Activated CD4-positive, alpha-beta T cell treated with anti-CD3 and anti-CD28 coated beads, Interleukin-2, amount 10 ng/mL, durations not matched to agents 24 days and 14 days (primary cell): Measurements from ENCODE around the gene PKHD1. TPM values are rescaled to one million over a fixed set of nuclear protein-coding genes. Genes with fewer than 3 reads are reported as not detected.

Source experiments
- DNase-seq: peaks from one replicate; pipeline ENCODE4 v3.0.0; 2022
- H3K27ac Mint-ChIP-seq: one replicate; pipeline ENCODE4 v1.8.0; 2022; ENCODE audit warnings: mild to moderate bottlenecking, mixed read lengths
- H3K27me3 Mint-ChIP-seq: one replicate; pipeline ENCODE4 v1.8.0; 2022; ENCODE audit warnings: mixed read lengths
- H3K36me3 Mint-ChIP-seq: one replicate; pipeline ENCODE4 v1.8.0; 2022; ENCODE audit warnings: low read depth, mild to moderate bottlenecking, mixed read lengths
- H3K4me1 Mint-ChIP-seq: one replicate; pipeline ENCODE4 v1.8.0; 2021; ENCODE audit warnings: mixed read lengths
- H3K4me3 Mint-ChIP-seq: one replicate; pipeline ENCODE4 v1.8.0; 2022; ENCODE audit warnings: mild to moderate bottlenecking, moderate library complexity, mixed read lengths
- H3K9me3 Mint-ChIP-seq: one replicate; pipeline ENCODE4 v1.8.0; 2021; ENCODE audit warnings: mixed read lengths
- intact Hi-C: fragments of 100-400 bp; cut with micrococcal nuclease; formaldehyde crosslinking; loops from one replicate; pipeline ENCODE4 v1.15.1; 2023
- total RNA-seq: library from RNA; stranded (reverse); gene quantifications from 2 replicates; pipeline ENCODE4 v1.2.3, GENCODE V29; 2022

Gene PKHD1
- total RNA-seq, 1 donor from 2014 or later = not detected

DNA sequence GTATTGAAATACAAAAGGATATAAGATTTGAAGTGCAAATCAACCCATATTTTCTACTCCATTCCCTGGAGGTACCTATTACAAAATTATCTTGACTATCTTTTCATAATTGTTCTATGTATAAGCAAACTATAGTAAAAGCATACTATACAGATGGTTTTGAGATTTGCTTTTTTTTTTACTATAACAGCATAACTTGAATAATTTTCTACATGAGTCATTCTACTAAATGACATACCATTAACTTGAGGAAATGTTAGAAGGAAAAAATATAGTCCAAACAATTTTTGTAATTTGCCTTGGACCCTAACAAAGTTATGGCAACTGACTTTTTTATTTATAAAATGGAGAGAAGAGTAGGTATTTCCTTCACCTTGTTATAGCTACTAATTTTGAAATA lies 472.7 kb downstream of the PKHD1 start:
- Mint-ChIP-seq H3K4me1 (no peaks in the 10 kb centered on the region), H3K27ac (no peak overlapping the region), H3K9me3 (no peaks in the 10 kb centered on the region), H3K36me3 (no peaks in the 10 kb centered on the region), H3K27me3 (no peaks in the 10 kb centered on the region), H3K4me3 (no peak overlapping the region)
- no peak for DNase-seq
- intact Hi-C loops = no loop called here

DNA sequence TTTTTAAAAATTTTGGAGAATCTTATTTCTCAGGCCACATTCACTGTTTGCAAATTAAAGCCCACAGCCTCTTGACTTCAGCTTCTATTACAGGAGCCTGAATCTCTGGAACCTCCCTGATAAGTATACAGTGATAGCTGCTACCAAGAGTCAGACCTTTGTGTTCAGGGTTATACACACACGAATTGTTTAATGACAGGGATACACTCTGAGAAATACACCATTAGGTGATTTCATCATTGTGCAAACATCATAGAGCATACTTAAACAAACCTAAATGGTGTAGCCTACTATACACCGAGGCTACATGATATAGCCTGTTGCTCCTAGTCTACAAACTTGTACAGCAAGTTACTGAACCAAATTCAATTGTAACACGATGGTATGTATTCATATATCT lies 473.9 kb downstream of the PKHD1 start:
- Mint-ChIP-seq H3K4me3 (no peak overlapping the region), H3K4me1 (no peaks in the 10 kb centered on the region), H3K27me3 (no peaks in the 10 kb centered on the region), H3K9me3 (no peaks in the 10 kb centered on the region), H3K36me3 (no peaks in the 10 kb centered on the region), H3K27ac (no peak overlapping the region)
- intact Hi-C loops = no loop called here
- DNase-seq = no peak

DNA sequence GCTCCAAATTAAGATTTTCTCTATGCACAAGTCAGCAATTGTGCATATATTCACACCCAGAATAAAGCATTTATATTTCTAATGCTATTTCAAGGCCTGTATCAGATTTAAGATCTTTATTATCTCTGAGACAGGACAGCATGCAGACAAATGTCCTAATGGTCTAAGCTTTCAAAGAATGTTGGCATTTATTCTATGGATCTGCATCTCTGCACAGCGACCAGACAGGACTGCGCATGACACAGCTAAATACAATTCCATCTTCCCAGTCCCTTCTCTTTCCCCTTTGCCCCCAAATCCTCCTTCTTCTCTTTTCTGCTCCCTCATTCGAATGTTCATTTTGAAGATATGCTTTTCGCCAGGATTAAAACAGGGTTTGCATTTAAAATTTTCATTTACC lies 478.5 kb downstream of the PKHD1 start:
- H3K4me3 Mint-ChIP-seq = no peak overlapping the region
- no peaks in the 10 kb centered on the region for H3K4me1 Mint-ChIP-seq
- no peak for DNase-seq
- H3K36me3 Mint-ChIP-seq = no peaks in the 10 kb centered on the region
- H3K9me3 Mint-ChIP-seq = no peaks in the 10 kb centered on the region
- intact Hi-C loops = no loop called here
- H3K27me3 Mint-ChIP-seq = no peaks in the 10 kb centered on the region
- no peak overlapping the region for H3K27ac Mint-ChIP-seq

DNA sequence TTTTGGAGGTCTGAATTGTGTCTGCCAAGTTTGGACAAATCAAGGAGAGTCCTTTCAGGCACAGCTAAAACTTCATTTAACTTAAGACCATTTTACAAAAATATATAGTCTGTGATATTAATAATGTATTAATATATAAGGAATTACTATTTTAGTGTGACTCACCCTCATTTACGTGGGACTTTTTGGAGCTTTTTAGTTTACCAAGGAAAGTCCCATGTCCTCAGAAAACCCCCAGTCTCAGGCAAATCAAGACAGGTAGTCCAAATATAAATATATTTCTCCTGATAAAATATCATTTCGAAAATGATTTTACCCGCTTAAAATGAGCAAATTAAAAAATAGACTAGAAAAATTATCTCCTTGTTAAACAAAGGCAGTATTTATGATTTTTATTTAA lies 479.0 kb downstream of the PKHD1 start:
- DNase-seq = no peak
- no peaks in the 10 kb centered on the region for H3K4me1 Mint-ChIP-seq
- H3K4me3 Mint-ChIP-seq = no peak overlapping the region
- H3K27me3 Mint-ChIP-seq = no peaks in the 10 kb centered on the region
- H3K9me3 Mint-ChIP-seq = no peaks in the 10 kb centered on the region
- H3K36me3 Mint-ChIP-seq = no peaks in the 10 kb centered on the region
- no peak overlapping the region for H3K27ac Mint-ChIP-seq
- intact Hi-C loops = no loop called here

DNA sequence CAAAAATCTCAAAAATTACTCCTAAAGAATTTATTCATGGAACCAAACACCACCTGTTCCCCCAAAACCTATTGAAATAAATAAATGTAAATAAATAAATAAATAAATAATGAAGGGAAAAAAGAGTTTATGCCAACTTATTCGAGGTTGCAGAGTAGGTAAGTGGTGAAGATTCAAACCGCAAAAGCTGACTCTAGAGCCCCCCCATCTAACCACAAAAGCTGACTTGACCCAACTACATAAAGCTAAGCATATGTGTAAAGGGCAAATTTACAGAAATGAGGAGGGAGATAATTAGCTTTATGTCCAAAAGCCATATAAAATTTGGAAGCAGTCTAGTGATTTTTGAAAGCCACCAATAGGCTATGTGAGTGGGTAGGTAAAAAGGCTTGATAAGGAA lies 486.9 kb downstream of the PKHD1 start:
- Mint-ChIP-seq H3K4me1 (no peaks in the 10 kb centered on the region), H3K36me3 (no peaks in the 10 kb centered on the region), H3K27ac (no peak overlapping the region), H3K27me3 (no peaks in the 10 kb centered on the region), H3K9me3 (peaks cover 9% of the 10 kb centered on the region), H3K4me3 (no peak overlapping the region)
- no peak for DNase-seq
- intact Hi-C loops = no loop called here

DNA sequence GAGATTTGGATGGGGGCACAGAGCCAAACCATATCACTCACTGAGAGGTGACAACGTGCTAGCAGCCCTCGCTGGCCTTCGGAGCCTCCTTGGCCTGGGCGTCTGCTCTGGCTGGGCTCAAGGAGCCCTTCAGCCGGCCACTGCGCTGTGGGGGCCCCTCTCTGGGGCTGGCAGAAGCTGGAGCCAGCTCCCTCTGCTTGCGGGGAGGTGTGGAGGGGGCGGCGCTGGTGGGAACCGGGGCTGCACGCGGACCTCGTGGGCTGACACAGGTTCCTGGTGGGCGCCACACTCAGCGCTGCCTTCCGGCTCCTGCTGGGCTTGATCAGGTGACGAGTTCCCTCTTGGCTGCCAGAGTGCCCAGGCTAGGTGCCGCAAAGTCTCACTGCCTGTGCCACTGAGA lies 489.2 kb downstream of the PKHD1 start:
- Mint-ChIP-seq H3K4me3 (no peak overlapping the region), H3K4me1 (no peaks in the 10 kb centered on the region), H3K27me3 (no peaks in the 10 kb centered on the region), H3K36me3 (no peaks in the 10 kb centered on the region), H3K9me3 (peaks cover 9% of the 10 kb centered on the region), H3K27ac (no peak overlapping the region)
- intact Hi-C loops = no loop called here
- DNase-seq = no peak

DNA sequence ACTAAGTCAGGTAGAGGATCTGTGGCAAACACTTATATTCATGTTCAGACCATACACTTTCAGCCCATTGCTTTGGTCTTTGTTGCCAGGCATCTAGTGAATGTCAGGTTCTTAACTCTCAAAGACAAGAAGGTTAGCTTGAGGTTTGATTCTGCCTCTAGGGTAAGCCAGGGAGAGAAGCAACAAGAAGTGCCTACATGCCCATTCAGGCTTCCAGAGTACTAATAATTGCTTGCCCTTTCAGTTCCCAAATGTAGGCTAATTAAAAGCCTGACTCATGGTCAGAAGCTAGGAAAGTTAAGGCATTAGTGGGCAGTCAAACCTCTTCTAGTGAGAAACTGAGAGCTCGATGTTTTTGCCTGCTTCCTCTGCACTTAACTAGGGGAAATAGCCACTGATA lies 492.4 kb downstream of the PKHD1 start:
- DNase-seq = no peak
- Mint-ChIP-seq H3K27ac (no peak overlapping the region), H3K4me1 (no peaks in the 10 kb centered on the region), H3K9me3 (peaks cover 9% of the 10 kb centered on the region), H3K36me3 (no peaks in the 10 kb centered on the region), H3K27me3 (no peaks in the 10 kb centered on the region), H3K4me3 (no peak overlapping the region)
- intact Hi-C loops = no loop called here

DNA sequence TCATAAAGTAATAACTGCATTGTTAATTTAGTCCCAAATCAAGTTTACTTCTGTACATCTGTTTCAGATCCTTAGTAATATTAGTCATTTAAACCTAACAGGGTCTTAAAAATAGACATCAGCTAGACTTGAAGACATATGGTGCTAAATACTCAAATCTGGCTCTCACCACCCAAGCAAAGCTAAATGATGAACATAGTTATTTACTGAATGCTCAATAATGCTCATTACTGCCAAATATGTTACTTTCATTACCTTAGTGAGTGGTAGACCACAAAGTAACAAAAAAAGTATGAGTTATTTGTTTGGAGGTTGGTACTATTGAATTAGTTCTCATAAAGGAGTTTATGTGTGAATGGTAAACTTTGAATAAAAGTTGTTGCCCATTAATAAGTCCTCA lies 502.1 kb downstream of the PKHD1 start:
- H3K9me3 Mint-ChIP-seq = no peaks in the 10 kb centered on the region
- H3K4me1 Mint-ChIP-seq = no peaks in the 10 kb centered on the region
- DNase-seq = no peak
- H3K36me3 Mint-ChIP-seq = no peaks in the 10 kb centered on the region
- intact Hi-C loops = no loop called here
- H3K4me3 Mint-ChIP-seq = no peak overlapping the region
- no peak overlapping the region for H3K27ac Mint-ChIP-seq
- no peaks in the 10 kb centered on the region for H3K27me3 Mint-ChIP-seq

DNA sequence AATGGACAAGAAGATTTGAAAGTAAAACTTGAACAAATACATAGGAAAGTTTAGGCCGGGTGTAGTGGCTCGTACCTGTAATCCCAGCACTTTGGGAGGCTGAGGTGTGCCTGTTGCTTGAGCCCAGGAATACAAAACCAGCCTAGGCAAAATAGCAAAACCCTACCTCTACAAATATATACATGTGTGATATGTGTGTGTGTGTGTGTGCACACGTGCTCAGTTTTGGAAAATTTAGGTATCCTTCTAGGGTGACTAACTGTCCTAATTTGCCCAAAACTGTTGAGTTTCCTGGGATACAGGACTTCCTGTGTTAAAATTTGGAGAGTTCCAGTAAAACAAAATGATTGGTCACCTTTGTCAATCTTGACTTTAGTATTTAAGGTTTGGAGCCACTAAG lies 503.2 kb downstream of the PKHD1 start:
- Mint-ChIP-seq H3K9me3 (no peaks in the 10 kb centered on the region), H3K4me1 (no peaks in the 10 kb centered on the region), H3K27ac (no peak overlapping the region), H3K4me3 (no peak overlapping the region), H3K27me3 (no peaks in the 10 kb centered on the region), H3K36me3 (no peaks in the 10 kb centered on the region)
- intact Hi-C loops = no loop called here
- DNase-seq = no peak

DNA sequence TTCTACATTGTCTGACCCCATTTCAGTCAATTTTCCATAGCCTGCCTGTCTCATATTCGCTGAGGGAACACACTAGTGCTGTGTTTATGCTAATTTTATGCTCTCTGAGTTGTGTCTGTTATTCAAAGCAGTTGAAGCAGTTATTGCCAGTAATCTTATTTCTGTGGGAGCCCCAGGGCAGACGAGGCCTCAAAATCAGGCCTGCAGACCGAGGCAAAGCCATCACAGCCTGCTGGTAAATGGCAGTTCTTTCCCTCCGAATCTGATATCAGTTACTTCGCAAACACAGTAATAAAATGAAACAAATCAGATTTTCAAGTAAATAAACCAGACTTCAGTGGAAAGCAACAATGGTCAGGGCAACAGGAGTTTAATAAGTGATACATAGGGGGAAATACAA lies 508.4 kb downstream of the PKHD1 start:
- H3K36me3 Mint-ChIP-seq = no peaks in the 10 kb centered on the region
- no peak overlapping the region for H3K4me3 Mint-ChIP-seq
- no peaks in the 10 kb centered on the region for H3K4me1 Mint-ChIP-seq
- no peaks in the 10 kb centered on the region for H3K27me3 Mint-ChIP-seq
- no peak for DNase-seq
- H3K9me3 Mint-ChIP-seq = peaks cover 7% of the 10 kb centered on the region
- intact Hi-C loops = no loop called here
- no peak overlapping the region for H3K27ac Mint-ChIP-seq

DNA sequence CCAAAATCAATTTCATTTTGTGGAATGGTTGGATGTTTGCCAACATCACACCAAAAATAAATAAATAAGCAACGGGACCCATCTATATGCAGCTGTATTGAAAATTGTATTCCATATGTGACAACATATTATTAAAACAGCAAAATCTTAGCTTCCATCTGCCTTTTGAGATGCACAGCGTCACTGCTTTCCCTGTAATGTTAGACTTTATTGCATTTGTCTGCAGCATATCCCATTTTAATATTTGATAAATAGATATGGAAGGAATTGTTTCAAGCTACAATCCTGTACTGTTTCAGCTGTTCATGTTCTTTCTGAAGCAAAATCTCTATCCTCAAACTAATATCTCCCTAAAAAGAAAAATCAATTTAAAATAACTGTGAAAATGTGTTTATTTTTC lies 509.1 kb downstream of the PKHD1 start:
- no peak for DNase-seq
- Mint-ChIP-seq H3K36me3 (no peaks in the 10 kb centered on the region), H3K4me3 (no peak overlapping the region), H3K27ac (no peak overlapping the region), H3K27me3 (no peaks in the 10 kb centered on the region), H3K9me3 (peaks cover 7% of the 10 kb centered on the region), H3K4me1 (no peaks in the 10 kb centered on the region)
- intact Hi-C loops = no loop called here

DNA sequence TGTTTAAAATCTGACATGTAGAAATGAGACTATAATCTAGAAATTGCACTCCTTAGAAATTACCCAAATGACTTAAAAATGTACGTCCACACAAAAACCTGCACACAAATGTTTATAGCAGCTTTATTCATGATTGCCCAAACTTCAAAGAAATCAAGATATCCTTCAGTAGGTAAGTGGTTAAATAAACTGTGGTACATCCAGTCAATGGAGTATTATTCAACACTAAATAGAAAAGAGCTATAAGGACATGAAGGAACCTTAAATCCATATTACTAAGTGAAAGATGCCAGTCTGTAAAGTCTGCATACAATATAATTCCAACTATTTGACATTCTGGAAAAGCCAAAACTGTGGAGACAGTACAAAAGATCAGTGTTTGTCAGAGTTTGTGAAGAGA lies 513.4 kb downstream of the PKHD1 start:
- no peak overlapping the region for H3K4me3 Mint-ChIP-seq
- no peak overlapping the region for H3K27ac Mint-ChIP-seq
- no peaks in the 10 kb centered on the region for H3K4me1 Mint-ChIP-seq
- H3K9me3 Mint-ChIP-seq = peaks cover 7% of the 10 kb centered on the region
- DNase-seq = no peak
- intact Hi-C loops = no loop called here
- no peaks in the 10 kb centered on the region for H3K36me3 Mint-ChIP-seq
- no peaks in the 10 kb centered on the region for H3K27me3 Mint-ChIP-seq

DNA sequence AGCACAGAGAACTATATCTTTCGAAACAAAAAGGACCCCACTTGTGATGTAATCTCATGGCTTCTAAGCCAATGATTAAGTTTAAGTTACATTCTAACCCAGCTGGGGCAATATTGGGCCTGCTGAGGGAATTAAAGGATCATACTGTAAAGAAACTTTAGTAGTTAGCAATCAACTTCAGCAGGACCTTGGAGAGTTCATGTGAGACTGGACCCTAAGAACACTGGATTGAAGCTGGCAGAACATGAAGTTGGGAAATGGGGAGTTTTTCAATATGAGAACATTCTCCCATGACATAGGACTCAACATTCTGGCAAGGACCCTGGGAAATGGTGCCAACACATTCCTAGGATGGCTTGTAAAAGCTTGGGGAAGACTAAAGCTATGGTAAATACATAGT lies 516.2 kb downstream of the PKHD1 start:
- Mint-ChIP-seq H3K4me3 (no peak overlapping the region), H3K9me3 (no peaks in the 10 kb centered on the region), H3K27ac (no peak overlapping the region), H3K27me3 (no peaks in the 10 kb centered on the region), H3K36me3 (no peaks in the 10 kb centered on the region), H3K4me1 (no peaks in the 10 kb centered on the region)
- no peak for DNase-seq
- intact Hi-C loops = no loop called here

DNA sequence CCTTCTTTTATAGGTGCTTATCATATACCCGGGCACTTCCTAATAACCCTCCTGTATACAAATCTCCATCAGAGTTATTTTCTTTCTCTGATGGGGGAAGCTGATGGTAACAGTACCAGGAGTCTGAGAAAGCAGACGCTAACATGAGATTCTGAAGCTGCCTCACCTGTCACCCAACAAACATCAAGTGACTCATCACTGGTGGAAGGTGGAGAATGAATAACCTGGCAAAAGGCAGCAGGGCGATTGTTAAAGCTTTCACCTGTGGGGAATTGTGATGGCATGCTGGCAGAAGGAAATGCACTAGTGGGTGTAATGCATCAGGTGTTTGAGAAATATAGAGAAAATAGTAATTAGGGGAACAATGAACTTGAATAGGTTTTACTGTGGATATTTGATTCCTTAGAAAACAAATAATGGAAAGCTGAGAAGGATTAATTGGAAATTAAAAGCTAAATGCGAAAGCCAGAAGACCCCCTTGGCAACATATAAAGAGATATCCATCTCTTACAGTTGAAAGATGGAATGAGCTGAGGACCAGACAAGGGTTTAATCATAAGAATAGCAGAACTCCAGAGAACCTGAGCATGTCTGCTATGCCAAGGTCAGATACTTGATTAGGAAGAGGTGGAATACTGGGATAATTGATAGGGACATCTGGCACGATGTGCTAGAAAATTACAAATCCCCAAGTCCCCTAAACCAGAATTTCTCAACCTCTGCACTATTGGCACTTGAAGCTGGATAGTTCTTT lies 517.1 kb downstream of the PKHD1 start:
- no peaks in the 10 kb centered on the region for H3K4me1 Mint-ChIP-seq
- no peak overlapping the region for H3K4me3 Mint-ChIP-seq
- no peak for DNase-seq
- H3K9me3 Mint-ChIP-seq = no peaks in the 10 kb centered on the region
- H3K36me3 Mint-ChIP-seq = no peaks in the 10 kb centered on the region
- no peak overlapping the region for H3K27ac Mint-ChIP-seq
- intact Hi-C loops = no loop called here
- H3K27me3 Mint-ChIP-seq = no peaks in the 10 kb centered on the region

DNA sequence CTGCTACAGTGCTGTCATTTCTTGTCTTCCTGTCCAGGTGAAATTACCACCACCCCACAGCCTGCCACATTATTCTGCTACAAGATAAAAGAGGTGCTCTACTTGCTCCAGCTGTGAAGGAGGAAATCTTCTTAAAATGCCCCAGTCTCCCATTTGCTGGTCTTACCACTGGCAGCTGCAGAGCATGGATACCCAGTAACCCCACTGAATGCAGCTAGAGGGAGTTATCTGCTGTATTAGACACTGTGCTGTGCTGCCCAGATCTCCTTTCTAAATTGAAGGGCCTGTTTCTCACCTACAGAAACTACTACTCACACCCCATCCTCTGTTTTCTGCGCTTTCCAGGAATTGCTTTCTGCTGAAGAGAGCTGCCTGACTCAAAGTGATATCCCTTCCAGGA lies 517.8 kb downstream of the PKHD1 start:
- Mint-ChIP-seq H3K4me1 (no peaks in the 10 kb centered on the region), H3K36me3 (no peaks in the 10 kb centered on the region), H3K27me3 (peaks cover 2% of the 10 kb centered on the region), H3K27ac (no peak overlapping the region), H3K4me3 (no peak overlapping the region), H3K9me3 (no peaks in the 10 kb centered on the region)
- DNase-seq = no peak
- intact Hi-C loops = no loop called here
